ENCODE measurements around the gene CACNG1. TPM values are rescaled to one million over a fixed set of nuclear protein-coding genes. Genes with fewer than 3 reads are reported as not detected.

Gene CACNG1
- polyA plus RNA-seq, 1 experiment: not detected

- no peak overlapping the region for H3K4me3 ChIP-seq (ENCODE audit: low read depth, low read length)
- peaks cover 10% of the 10 kb centered on the region for H3K9me3 ChIP-seq (ENCODE audit: control insufficient read depth, insufficient read depth, low read length)
- no peak for TF ChIP-seq CTCF (IDR thresholded peaks at IDR 0.05; ENCODE audit: low read depth, low read length)
- peaks cover 11% of the 10 kb centered on the region for H3K27me3 ChIP-seq (ENCODE audit: control insufficient read depth, insufficient read depth, low read length)
- ChIA-PET POLR2A (no interaction called here), CTCF (no interaction called here)
- H3K27ac ChIP-seq (ENCODE audit: low read depth, low read length): no peak overlapping the region
- no peak for DNase-seq (ENCODE audit: low read depth, low spot score)
Measured at GRCh38 chr17:67054011-67054591, 9.7 kb downstream of the CACNG1 start.

GRCh38 chr17:67054608-67055007 lies 10.3 kb downstream of the CACNG1 start:
- POLR2A ChIA-PET: no interaction called here

GRCh38 chr17:67055041-67055443 lies 10.7 kb downstream of the CACNG1 start:
- no peak for DNase-seq (ENCODE audit: low read depth, low spot score)
- CTCF ChIA-PET: no interaction called here
- Histone ChIP-seq H3K27ac (ENCODE audit: low read depth, low read length) (no peak overlapping the region), H3K9me3 (ENCODE audit: control insufficient read depth, insufficient read depth, low read length) (peaks cover under 1% of the 10 kb centered on the region), H3K4me3 (ENCODE audit: low read depth, low read length) (no peak overlapping the region), H3K27me3 (ENCODE audit: control insufficient read depth, insufficient read depth, low read length) (peaks cover 11% of the 10 kb centered on the region)
- POLR2A ChIA-PET: no interaction called here
- TF ChIP-seq CTCF (IDR thresholded peaks at IDR 0.05; ENCODE audit: low read depth, low read length): no peak

More at GRCh38 chr17:67054608-67055007, 10.3 kb downstream of the CACNG1 start:
- no peak for DNase-seq (ENCODE audit: low read depth, low spot score)
- peaks cover 5% of the 10 kb centered on the region for H3K9me3 ChIP-seq (ENCODE audit: control insufficient read depth, insufficient read depth, low read length)
- no peak for TF ChIP-seq CTCF (IDR thresholded peaks at IDR 0.05; ENCODE audit: low read depth, low read length)
- H3K4me3 ChIP-seq (ENCODE audit: low read depth, low read length): no peak overlapping the region
- no peak overlapping the region for H3K27ac ChIP-seq (ENCODE audit: low read depth, low read length)
- CTCF ChIA-PET: no interaction called here
- H3K27me3 ChIP-seq (ENCODE audit: control insufficient read depth, insufficient read depth, low read length): peaks cover 11% of the 10 kb centered on the region

GRCh38 chr17:67055811-67056745 lies 11.7 kb downstream of the CACNG1 start:
- H3K27me3 ChIP-seq (ENCODE audit: control insufficient read depth, insufficient read depth, low read length): peaks cover 8% of the 10 kb centered on the region
- H3K27ac ChIP-seq (ENCODE audit: low read depth, low read length): no peak overlapping the region
- no peaks in the 10 kb centered on the region; the same call in 1 of the 2 replicates for H3K9me3 ChIP-seq (ENCODE audit: control insufficient read depth, insufficient read depth, low read length)
- no peak for TF ChIP-seq CTCF (IDR thresholded peaks at IDR 0.05; ENCODE audit: low read depth, low read length)
- H3K4me3 ChIP-seq (ENCODE audit: low read depth, low read length): no peak overlapping the region
- ChIA-PET CTCF (no interaction called here), POLR2A (no interaction called here)
- DNase-seq (ENCODE audit: low read depth, low spot score): no peak
